Measurements from ENCODE around the gene SCYL2.
A peak's percentile ranks its signal among the peaks of the same experiment; 100 is the strongest.

SCYL2 gene

DNA sequence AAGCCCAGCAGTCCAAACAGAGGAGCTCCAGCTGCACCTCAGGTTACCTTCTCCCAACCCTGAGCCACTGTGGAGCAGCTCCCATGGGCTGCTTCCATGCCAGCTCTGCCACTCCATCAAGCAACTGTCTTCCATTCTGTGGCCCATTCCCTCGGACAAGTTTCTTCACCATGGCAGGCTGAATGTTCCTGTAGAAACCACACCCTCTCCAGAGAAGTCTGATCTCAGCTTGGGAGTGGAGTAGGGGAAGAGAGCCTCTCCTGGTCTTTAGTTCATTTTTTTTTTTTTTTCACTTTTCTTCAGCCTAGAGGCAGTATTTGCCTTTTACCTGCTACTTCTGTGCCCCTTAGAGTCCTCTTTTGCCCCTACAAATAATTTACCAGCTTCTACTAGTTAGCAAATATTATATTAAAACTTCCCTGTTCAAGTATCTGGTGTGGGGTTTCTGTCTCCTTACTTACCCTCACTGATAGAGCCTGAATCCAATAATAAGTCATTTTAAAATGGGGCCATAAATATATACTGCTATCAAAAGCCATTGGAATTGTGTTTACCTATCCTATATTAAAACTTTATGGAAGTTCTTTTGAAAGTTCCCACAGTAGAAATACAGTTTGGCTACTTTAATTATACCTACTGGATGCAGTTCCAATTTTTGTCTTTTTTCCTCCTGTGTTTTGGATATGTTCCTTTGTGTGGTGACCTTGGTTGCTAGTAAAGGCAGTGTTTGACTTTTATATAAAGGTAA, 78.2 kb downstream of the SCYL2 start:
- TF ChIP-seq, protein P1, sequence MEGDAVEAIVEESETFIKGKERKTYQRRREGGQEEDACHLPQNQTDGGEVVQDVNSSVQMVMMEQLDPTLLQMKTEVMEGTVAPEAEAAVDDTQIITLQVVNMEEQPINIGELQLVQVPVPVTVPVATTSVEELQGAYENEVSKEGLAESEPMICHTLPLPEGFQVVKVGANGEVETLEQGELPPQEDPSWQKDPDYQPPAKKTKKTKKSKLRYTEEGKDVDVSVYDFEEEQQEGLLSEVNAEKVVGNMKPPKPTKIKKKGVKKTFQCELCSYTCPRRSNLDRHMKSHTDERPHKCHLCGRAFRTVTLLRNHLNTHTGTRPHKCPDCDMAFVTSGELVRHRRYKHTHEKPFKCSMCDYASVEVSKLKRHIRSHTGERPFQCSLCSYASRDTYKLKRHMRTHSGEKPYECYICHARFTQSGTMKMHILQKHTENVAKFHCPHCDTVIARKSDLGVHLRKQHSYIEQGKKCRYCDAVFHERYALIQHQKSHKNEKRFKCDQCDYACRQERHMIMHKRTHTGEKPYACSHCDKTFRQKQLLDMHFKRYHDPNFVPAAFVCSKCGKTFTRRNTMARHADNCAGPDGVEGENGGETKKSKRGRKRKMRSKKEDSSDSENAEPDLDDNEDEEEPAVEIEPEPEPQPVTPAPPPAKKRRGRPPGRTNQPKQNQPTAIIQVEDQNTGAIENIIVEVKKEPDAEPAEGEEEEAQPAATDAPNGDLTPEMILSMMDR (IDR thresholded peaks at IDR 0.05; ENCODE audit: low read depth, low read length) = no peak
- no peak for DNase-seq (ENCODE audit: low read depth in 2 of 2)
- no peak overlapping the region for H3K4me3 ChIP-seq (replicated peaks in 1 of 2; ENCODE audit: low read depth in 2 of 2, low read length in 2 of 2)

DNA sequence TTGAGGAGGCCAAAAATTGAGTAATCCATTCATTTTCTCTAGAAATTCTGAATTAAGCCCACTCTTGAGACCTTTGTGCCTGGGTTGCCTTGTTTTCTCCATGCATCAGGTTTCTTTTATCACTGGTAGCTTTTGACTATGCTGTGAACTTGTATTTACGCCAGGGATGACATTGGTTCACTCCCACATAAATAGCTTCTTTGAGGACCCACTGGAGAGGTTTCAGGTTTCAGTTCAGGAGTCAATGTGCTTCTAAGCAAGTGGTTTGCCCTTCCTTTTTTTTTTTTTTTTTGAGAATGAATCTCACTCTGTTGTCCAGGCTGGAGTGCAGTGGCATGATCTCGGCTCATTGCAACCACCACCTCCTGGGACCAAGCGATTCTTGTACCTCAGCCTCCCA, 79.7 kb downstream of the SCYL2 start:
- TF ChIP-seq, protein P1 (IDR thresholded peaks at IDR 0.05; ENCODE audit: low read depth, low read length) = no peak
- DNase-seq (ENCODE audit: low read depth in 2 of 2) = peak in 1 of 2 donors; percentile 15
- H3K4me3 ChIP-seq (replicated peaks in 1 of 2; ENCODE audit: low read depth in 2 of 2, low read length in 2 of 2) = no peak overlapping the region

DNA sequence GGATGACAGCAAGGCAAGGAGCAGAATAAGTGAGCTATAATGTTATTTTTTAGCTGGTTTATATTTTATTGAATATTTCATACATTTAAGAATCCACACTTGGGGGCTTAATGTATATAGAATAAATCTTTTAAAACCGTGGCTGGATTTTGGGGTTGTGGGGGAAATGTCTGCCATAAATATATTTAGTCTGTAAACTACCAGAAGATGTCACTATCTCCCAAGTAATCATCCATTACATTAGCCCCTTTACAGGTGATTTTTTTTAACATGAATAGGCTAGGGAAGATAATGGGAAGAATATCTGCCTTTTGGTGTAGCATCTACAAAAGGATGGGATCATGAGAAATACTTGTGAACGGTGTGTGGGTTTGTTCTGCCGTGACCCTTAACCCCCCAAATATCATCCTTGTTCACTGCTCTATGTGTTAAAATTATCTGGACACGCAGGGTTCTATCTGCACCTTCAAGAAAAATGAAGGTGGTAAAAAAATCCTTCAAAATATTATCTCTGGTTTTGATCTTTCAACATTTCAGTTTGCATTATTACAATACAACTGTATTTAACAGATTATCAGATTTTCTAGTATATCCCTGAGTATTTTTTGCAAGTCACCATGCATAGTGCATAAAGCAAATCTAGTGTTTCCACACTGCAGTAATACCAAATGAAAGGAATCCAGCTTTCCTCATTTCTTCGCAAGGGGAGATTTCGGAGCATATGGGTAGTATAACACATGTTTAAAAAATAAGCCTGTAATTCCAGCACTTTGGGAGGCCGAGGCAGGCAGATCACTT, 81.9 kb downstream of the SCYL2 start:
- no peak overlapping the region for H3K4me3 ChIP-seq (replicated peaks in 1 of 2; ENCODE audit: low read depth in 2 of 2, low read length in 2 of 2)
- DNase-seq (ENCODE audit: low read depth in 2 of 2) = peak; percentile 39 to 57
- TF ChIP-seq, protein P1 (IDR thresholded peaks at IDR 0.05; ENCODE audit: low read depth, low read length) = peak; percentile 8

DNA sequence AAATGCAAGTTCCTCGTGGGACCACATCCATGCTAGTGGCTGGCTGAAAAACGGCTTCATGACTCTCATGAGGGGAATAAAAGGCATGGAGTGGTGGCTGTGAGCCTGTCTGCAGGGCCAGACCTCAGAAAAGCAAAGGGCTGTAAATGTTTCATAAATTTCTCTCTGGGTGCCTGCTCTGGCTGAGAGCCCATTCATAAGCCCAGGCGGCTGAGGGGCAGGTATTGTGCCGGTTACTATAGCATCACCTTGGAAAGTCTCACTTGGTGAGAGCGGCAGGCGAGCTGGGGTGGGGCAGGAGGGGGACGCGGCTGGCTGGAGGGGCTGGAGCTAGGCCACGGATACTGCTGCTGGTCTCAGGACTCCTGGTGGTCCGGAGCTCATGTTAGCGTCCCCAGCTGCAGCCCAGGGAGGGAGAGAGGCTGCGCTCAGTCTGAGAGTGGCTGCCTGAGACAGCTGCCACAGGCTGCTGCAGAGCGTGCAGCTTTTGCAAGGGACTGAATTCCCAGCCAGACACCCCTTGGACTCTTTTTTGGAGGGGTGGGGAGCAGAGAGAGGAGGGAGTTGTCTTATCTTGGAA, 89.8 kb downstream of the SCYL2 start, which contains the start of gene SLC17A8:
TSS of gene SLC17A8 (plus strand) at position 431 of the 580 bp plus-strand sequence. CDS start 318 bp downstream, outside the sequence.
- no peak within 1 kb of the TSS for H3K4me3 ChIP-seq (replicated peaks in 1 of 2; ENCODE audit: low read depth in 2 of 2, low read length in 2 of 2)
- no peak for DNase-seq (ENCODE audit: low read depth in 2 of 2)
- TF ChIP-seq, protein P1 (IDR thresholded peaks at IDR 0.05; ENCODE audit: low read depth, low read length) = no peak

DNA sequence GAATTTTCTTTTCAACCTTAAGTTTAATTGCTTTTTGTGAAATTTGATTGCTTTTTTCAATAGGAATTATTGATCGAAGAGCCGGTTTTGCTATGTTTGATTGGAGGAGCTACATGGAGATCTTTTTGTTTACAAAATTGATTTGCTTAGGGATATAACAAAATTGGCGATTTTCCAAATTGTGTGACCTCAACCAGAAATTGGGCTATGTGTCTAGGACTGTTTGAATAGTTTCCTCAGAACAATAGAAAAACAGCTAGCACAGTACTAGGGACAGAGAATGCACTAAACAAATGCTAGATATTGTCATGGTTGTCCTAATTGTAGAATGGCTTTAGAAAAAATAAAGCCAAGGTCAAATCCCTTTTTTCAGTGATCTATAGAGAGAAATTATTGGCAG, 92.3 kb downstream of the SCYL2 start:
- no peak overlapping the region for H3K4me3 ChIP-seq (replicated peaks in 1 of 2; ENCODE audit: low read depth in 2 of 2, low read length in 2 of 2)
- no peak for DNase-seq (ENCODE audit: low read depth in 2 of 2)
- TF ChIP-seq, protein P1 (IDR thresholded peaks at IDR 0.05; ENCODE audit: low read depth, low read length) = no peak

DNA sequence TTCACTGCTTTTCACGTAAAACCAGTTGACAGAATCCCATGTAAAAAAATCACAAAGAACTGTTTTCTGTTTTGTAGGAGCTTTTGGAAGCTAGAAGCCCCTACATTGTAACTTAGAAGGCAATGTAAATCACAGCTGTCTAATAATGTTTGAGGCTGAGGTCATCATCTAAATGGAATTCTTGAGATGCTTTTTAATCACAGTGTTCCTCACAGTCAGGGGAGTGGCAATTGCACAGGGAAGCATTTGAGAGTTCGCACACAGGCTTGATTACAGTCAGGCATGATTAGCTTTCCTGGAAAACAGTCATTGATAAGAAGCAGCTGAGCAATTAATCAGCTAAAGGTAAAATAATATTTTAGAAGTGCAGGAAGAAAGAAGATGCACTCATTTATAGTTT, 92.8 kb downstream of the SCYL2 start:
- peak; percentile 7 to 17 for DNase-seq (ENCODE audit: low read depth in 2 of 2)
- no peak overlapping the region for H3K4me3 ChIP-seq (replicated peaks in 1 of 2; ENCODE audit: low read depth in 2 of 2, low read length in 2 of 2)
- TF ChIP-seq, protein P1 (IDR thresholded peaks at IDR 0.05; ENCODE audit: low read depth, low read length) = no peak
